ENCODE results near the gene OTULIN.

Gene OTULIN

DNA sequence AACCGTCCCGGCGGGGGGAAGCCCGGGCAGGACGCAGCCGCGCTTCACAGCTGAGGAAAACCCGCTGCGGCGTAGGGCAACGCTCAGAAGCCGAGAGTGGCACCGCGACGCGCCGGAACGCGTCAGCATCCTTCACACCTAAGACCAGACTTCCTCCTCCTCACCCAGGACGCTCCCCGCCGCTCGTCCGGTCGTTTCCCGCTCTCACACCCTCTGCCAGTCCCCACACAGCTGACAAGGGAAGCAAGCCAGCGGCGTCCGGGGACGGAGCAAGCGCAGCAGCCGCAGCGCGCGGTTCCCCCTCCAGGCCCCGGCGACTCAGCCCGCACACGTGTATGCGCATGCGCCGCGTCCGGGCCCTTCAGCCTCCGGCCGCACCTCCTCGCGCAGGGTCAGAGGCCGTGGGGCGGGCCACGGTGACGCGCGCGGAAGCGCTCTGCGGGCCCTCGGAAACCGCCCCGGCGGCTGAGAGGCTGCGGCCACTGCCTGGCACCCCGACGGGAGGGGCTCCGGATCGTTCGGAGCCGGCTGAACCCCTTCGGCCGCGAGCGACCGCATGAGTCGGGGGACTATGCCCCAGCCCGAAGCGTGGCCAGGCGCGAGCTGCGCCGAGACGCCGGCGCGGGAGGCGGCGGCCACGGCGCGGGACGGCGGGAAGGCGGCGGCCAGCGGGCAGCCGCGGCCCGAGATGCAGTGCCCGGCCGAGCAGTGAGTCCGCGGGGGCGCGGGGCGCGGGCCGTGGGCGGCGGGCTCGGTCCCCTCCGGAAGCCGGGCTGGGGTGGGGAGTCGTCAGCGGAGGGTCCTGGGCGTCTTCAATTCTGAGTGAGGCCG is at the start of gene OTULIN:
OTULIN (plus strand) TSS at position 449 of the 831 bp plus-strand sequence; CDS start at position 557, 108 bp downstream.
- no peaks in the 10 kb centered on the region for H3K27me3 ChIP-seq (ENCODE audit: insufficient read depth, low read length, poor library complexity, severe bottlenecking)
- no peaks in the 10 kb centered on the region for H3K9me2 ChIP-seq (replicated peaks; ENCODE audit: low read depth, low read length)
- peak within 1 kb of the TSS; percentile 89 for H3K9ac ChIP-seq (ENCODE audit: low read depth, low read length, poor library complexity, severe bottlenecking)
- H3K79me2 ChIP-seq (ENCODE audit: insufficient read depth, low read length), result peaks cover 59% of the 10 kb centered on the region
- H3K4me2 ChIP-seq (ENCODE audit: low read depth, low read length, poor library complexity, severe bottlenecking), result peak within 1 kb of the TSS; percentile 97
- H3K4me3 ChIP-seq (ENCODE audit: low read length, poor library complexity, severe bottlenecking), result peak within 1 kb of the TSS; percentile 82
- H3K36me3 ChIP-seq (ENCODE audit: insufficient read depth, low read length), result no peaks in the 10 kb centered on the region
- H3F3A ChIP-seq (ENCODE audit: low read depth), result no peaks in the 10 kb centered on the region
- peak within 1 kb of the TSS; percentile 76 for H2AFZ ChIP-seq (ENCODE audit: low read length)
- peaks cover 45% of the 10 kb centered on the region for H4K20me1 ChIP-seq (ENCODE audit: insufficient read depth, low read length, poor library complexity, severe bottlenecking)
- no peak for TF ChIP-seq EZH2phosphoT487 (IDR thresholded peaks at IDR 0.05; ENCODE audit: borderline replicate concordance)
- TF ChIP-seq, protein P1, sequence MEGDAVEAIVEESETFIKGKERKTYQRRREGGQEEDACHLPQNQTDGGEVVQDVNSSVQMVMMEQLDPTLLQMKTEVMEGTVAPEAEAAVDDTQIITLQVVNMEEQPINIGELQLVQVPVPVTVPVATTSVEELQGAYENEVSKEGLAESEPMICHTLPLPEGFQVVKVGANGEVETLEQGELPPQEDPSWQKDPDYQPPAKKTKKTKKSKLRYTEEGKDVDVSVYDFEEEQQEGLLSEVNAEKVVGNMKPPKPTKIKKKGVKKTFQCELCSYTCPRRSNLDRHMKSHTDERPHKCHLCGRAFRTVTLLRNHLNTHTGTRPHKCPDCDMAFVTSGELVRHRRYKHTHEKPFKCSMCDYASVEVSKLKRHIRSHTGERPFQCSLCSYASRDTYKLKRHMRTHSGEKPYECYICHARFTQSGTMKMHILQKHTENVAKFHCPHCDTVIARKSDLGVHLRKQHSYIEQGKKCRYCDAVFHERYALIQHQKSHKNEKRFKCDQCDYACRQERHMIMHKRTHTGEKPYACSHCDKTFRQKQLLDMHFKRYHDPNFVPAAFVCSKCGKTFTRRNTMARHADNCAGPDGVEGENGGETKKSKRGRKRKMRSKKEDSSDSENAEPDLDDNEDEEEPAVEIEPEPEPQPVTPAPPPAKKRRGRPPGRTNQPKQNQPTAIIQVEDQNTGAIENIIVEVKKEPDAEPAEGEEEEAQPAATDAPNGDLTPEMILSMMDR (conservative IDR thresholded peaks at IDR 0.05; ENCODE audit: low read length), result no peak
- H3K4me1 ChIP-seq (ENCODE audit: insufficient read depth, low read length, poor library complexity, severe bottlenecking), result peaks cover 70% of the 10 kb centered on the region
- no peaks in the 10 kb centered on the region for H3K9me3 ChIP-seq (ENCODE audit: insufficient read depth, low read depth, low read length)

DNA sequence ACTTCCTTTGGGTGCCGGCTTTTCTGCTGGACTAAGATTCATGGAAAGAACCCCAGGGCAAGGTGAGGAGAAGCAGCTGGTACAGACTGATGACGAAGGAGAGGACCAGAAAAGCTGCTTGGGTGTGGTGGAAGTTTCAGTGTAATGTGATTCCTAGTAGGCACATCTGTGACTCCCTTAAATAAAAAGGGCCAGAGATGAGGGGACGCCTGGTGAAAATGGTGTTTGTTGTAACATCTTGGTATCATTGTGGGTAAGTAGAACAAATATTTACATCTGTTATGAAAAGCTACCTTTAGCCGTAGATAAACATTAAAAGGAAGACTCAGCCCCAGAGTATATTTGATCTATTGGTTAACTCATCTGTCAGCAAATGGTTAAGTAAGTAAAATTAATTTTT is 49.2 kb upstream of the OTULIN start:
- no peaks in the 10 kb centered on the region for H3K4me1 ChIP-seq (ENCODE audit: insufficient read depth, low read length, poor library complexity, severe bottlenecking)
- H3K79me2 ChIP-seq (ENCODE audit: insufficient read depth, low read length), result no peaks in the 10 kb centered on the region
- H3K27me3 ChIP-seq (ENCODE audit: insufficient read depth, low read length, poor library complexity, severe bottlenecking), result no peaks in the 10 kb centered on the region
- peaks cover 53% of the 10 kb centered on the region; the same call in 1 of the 2 replicates for H3K36me3 ChIP-seq (ENCODE audit: insufficient read depth, low read length)
- H3K4me2 ChIP-seq (ENCODE audit: low read depth, low read length, poor library complexity, severe bottlenecking), result no peak overlapping the region
- H3K9ac ChIP-seq (ENCODE audit: low read depth, low read length, poor library complexity, severe bottlenecking), result no peak overlapping the region
- no peaks in the 10 kb centered on the region for H4K20me1 ChIP-seq (ENCODE audit: insufficient read depth, low read length, poor library complexity, severe bottlenecking)
- no peaks in the 10 kb centered on the region for H3F3A ChIP-seq (ENCODE audit: low read depth)
- H3K4me3 ChIP-seq (ENCODE audit: low read length, poor library complexity, severe bottlenecking), result no peak overlapping the region
- TF ChIP-seq EZH2phosphoT487 (IDR thresholded peaks at IDR 0.05; ENCODE audit: borderline replicate concordance), result no peak
- TF ChIP-seq, protein P1 (conservative IDR thresholded peaks at IDR 0.05; ENCODE audit: low read length), result no peak
- H2AFZ ChIP-seq (ENCODE audit: low read length), result no peak overlapping the region
- no peaks in the 10 kb centered on the region for H3K9me3 ChIP-seq (ENCODE audit: insufficient read depth, low read depth, low read length)
- no peaks in the 10 kb centered on the region for H3K9me2 ChIP-seq (replicated peaks; ENCODE audit: low read depth, low read length)

DNA sequence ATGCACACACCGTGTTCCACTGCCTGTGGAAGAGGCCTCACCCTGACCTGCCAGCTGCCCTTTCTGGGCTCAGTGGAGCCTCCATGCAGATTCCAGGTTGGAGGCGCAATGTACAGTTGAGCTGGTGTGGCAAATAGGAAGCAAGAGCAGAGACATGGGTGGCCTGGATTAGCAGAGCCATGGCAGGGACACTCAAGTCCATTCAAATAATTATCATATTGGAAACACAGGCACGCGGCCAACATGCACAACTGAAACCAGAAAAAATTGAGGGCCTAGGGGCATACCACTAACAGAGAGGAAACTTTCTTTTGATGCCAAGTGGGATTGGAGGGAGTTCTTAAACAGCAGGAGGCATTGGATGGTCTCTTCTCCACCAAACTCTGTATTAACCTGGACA is 47.1 kb upstream of the OTULIN start:
- Histone ChIP-seq H3K9ac (ENCODE audit: low read depth, low read length, poor library complexity, severe bottlenecking) (no peak overlapping the region), H3K4me1 (ENCODE audit: insufficient read depth, low read length, poor library complexity, severe bottlenecking) (no peaks in the 10 kb centered on the region), H3K9me2 (replicated peaks; ENCODE audit: low read depth, low read length) (no peaks in the 10 kb centered on the region), H3F3A (ENCODE audit: low read depth) (no peaks in the 10 kb centered on the region), H3K4me2 (ENCODE audit: low read depth, low read length, poor library complexity, severe bottlenecking) (no peak overlapping the region), H3K4me3 (ENCODE audit: low read length, poor library complexity, severe bottlenecking) (no peak overlapping the region), H3K9me3 (ENCODE audit: insufficient read depth, low read depth, low read length) (no peaks in the 10 kb centered on the region), H2AFZ (ENCODE audit: low read length) (no peak overlapping the region), H4K20me1 (ENCODE audit: insufficient read depth, low read length, poor library complexity, severe bottlenecking) (no peaks in the 10 kb centered on the region), H3K36me3 (ENCODE audit: insufficient read depth, low read length) (peaks cover 35% of the 10 kb centered on the region; the same call in 1 of the 2 replicates), H3K79me2 (ENCODE audit: insufficient read depth, low read length) (no peaks in the 10 kb centered on the region), H3K27me3 (ENCODE audit: insufficient read depth, low read length, poor library complexity, severe bottlenecking) (no peaks in the 10 kb centered on the region)
- TF ChIP-seq, protein P1 (conservative IDR thresholded peaks at IDR 0.05; ENCODE audit: low read length), result no peak
- TF ChIP-seq EZH2phosphoT487 (IDR thresholded peaks at IDR 0.05; ENCODE audit: borderline replicate concordance), result no peak
